Tibial artery (tissue), 4 donors: ENCODE results near the gene TRIM44.

Source experiments
- DNase-seq, 2 donors: peaks; one replicate each; pipeline ENCODE4 v3.0.0-alpha.2; 2019
- H3K27ac ChIP-seq, 2 donors: fragments of 200-600 bp; sonication (generic) in 1 of 2; 1 replicate in 1 of 2; 2 replicates in 1 of 2; pipeline ENCODE4 v1.5.1; 2018 to 2019; ENCODE audit warnings: mild to moderate bottlenecking in 1 of 2
- H3K27me3 ChIP-seq, 2 donors: fragments of 200-600 bp; sonication (generic) in 1 of 2; one replicate each; pipeline versions ENCODE4 v1.5.1 to v1.6.0; 2016 to 2019
- H3K36me3 ChIP-seq, 3 donors: fragments of 200-600 bp; sonication (generic) in 2 of 3; one replicate each; pipeline ENCODE4 v1.5.1; 2016 to 2019; ENCODE audit warnings: mild to moderate bottlenecking in 2 of 3
- H3K4me1 ChIP-seq, 4 donors: fragments of 200-600 bp; sonication (generic) in 2 of 4; 1 replicate in 3 of 4; 2 replicates in 1 of 4; pipeline ENCODE4 v1.5.1; 2016 to 2019
- H3K4me3 ChIP-seq, 2 donors: fragments of 200-600 bp; sonication (generic) in 1 of 2; 1 replicate in 1 of 2; 2 replicates in 1 of 2; pipeline ENCODE4 v1.5.1; 2018 to 2019; ENCODE audit warnings: mild to moderate bottlenecking in 2 of 2
- H3K9me3 ChIP-seq, 3 donors: fragments of 200-600 bp; sonication (generic) in 1 of 3; one replicate each; pipeline ENCODE4 v1.5.1; 2016 to 2019
- CTCF ChIP-seq, 2 experiments: fragments of 200-600 bp in 1 of 2; fragments of 450-650 bp in 1 of 2; IDR thresholded peaks; one replicate each; pipeline ENCODE4 v1.5.1; 2017 to 2019; ENCODE audit warnings: antibody characterized with exemption in 2 of 2, mild to moderate bottlenecking in 1 of 2, moderate library complexity in 1 of 2
- intact Hi-C: fragments of 100-400 bp; cut with DNase I; formaldehyde crosslinking; loops from one replicate; pipeline ENCODE4 v1.15.0; 2023; ENCODE audit warnings: low total_unique reads

TRIM44 gene

DNA sequence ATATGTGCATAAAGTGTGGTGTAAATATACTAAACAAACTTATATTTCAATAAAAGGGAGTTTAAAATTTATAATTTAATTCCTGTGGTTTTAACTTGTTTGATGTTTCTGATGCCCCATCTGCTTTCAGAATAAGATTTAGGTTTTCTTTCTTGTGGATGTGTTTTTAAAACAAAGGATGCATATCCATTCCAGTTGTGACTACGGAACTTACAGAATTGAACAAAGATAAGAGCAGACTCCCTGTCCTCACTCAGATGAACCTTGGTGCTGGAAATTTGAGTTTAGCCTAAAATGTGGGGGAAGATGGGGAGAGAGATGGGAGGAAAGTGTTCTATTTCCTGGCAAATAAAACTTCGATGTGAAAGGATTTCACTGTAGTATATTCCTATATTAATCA lies 41.8 kb upstream of the TRIM44 start:
- Histone ChIP-seq H3K36me3 (no peaks in the 10 kb centered on the region), H3K27ac (no peak overlapping the region), H3K9me3 (no peaks in the 10 kb centered on the region), H3K4me1 (peaks cover 0 to 36% (median 24%) of the 10 kb centered on the region in 4 donors), H3K27me3 (peaks cover 0 to 38% of the 10 kb centered on the region in 2 donors), H3K4me3 (no peak overlapping the region)
- TF ChIP-seq CTCF (IDR thresholded peaks at IDR 0.05): no peak
- DNase-seq: no peak
- intact Hi-C loops: no loop called here

DNA sequence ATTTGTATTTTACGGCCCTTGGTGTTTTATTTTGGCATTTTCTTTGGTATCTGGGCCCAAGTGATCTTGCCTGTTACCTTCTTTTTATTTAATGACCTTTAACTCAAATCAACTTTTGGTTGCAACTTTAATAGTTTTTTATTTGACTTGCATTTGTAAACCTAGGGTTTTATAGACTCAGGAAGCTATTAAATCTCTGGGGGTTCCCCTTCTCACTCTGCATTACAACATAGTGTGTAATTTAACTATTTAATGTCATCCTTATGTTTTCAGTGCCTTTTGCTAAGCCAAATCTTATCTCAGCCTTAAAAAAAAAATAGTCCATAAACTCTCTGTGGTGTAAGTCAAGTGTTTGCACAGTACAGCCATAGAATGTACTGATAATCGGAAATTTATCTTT lies 41.0 kb upstream of the TRIM44 start:
- H3K4me1 ChIP-seq: peaks cover 0 to 36% (median 24%) of the 10 kb centered on the region in 4 donors
- no peak for DNase-seq
- H3K36me3 ChIP-seq: no peaks in the 10 kb centered on the region
- no peak overlapping the region for H3K27ac ChIP-seq
- no peak overlapping the region for H3K4me3 ChIP-seq
- H3K27me3 ChIP-seq: peaks cover 0 to 38% of the 10 kb centered on the region in 2 donors
- no peak for TF ChIP-seq CTCF (IDR thresholded peaks at IDR 0.05)
- H3K9me3 ChIP-seq: no peaks in the 10 kb centered on the region
- intact Hi-C loops: no loop called here

- H3K36me3 ChIP-seq: no peaks in the 10 kb centered on the region
- H3K27ac ChIP-seq: no peak overlapping the region
- H3K4me1 ChIP-seq: peaks cover 0 to 36% (median 24%) of the 10 kb centered on the region in 4 donors
- no peak overlapping the region for H3K4me3 ChIP-seq
- peaks cover 0 to 38% of the 10 kb centered on the region in 2 donors for H3K27me3 ChIP-seq
- no peak for TF ChIP-seq CTCF (IDR thresholded peaks at IDR 0.05)
- intact Hi-C loops: no loop called here
- no peaks in the 10 kb centered on the region for H3K9me3 ChIP-seq
- no peak for DNase-seq
Measured at GRCh38 chr11:35622070-35622469, 40.5 kb upstream of the TRIM44 start.

GRCh38 chr11:35623621-35624168 lies 38.9 kb upstream of the TRIM44 start:
- DNase-seq: no peak
- TF ChIP-seq CTCF (IDR thresholded peaks at IDR 0.05): no peak
- no peaks in the 10 kb centered on the region for H3K9me3 ChIP-seq
- no peak overlapping the region for H3K4me3 ChIP-seq
- no peaks in the 10 kb centered on the region for H3K36me3 ChIP-seq
- intact Hi-C loops: no loop called here
- no peak overlapping the region for H3K27ac ChIP-seq
- peaks cover 0 to 38% of the 10 kb centered on the region in 2 donors for H3K27me3 ChIP-seq
- H3K4me1 ChIP-seq: peaks cover 0 to 24% (median 17%) of the 10 kb centered on the region in 4 donors

GRCh38 chr11:35624316-35624715 lies 38.3 kb upstream of the TRIM44 start:
- no peak overlapping the region for H3K27ac ChIP-seq
- DNase-seq: no peak
- H3K36me3 ChIP-seq: no peaks in the 10 kb centered on the region
- intact Hi-C loops: no loop called here
- no peaks in the 10 kb centered on the region for H3K9me3 ChIP-seq
- peaks cover 0 to 19% (median 11%) of the 10 kb centered on the region in 4 donors for H3K4me1 ChIP-seq
- H3K27me3 ChIP-seq: peaks cover 0 to 33% of the 10 kb centered on the region in 2 donors
- no peak for TF ChIP-seq CTCF (IDR thresholded peaks at IDR 0.05)
- no peak overlapping the region for H3K4me3 ChIP-seq

GRCh38 chr11:35624781-35625180 lies 37.8 kb upstream of the TRIM44 start:
- no peak for TF ChIP-seq CTCF (IDR thresholded peaks at IDR 0.05)
- H3K4me1 ChIP-seq: peaks cover 0 to 19% (median 7%) of the 10 kb centered on the region in 4 donors
- H3K36me3 ChIP-seq: no peaks in the 10 kb centered on the region
- H3K9me3 ChIP-seq: no peaks in the 10 kb centered on the region
- no peak for DNase-seq
- intact Hi-C loops: no loop called here
- H3K27me3 ChIP-seq: peaks cover 0 to 28% of the 10 kb centered on the region in 2 donors
- no peak overlapping the region for H3K4me3 ChIP-seq
- H3K27ac ChIP-seq: no peak overlapping the region
